Hippocampal formation (tissue), 2 donors: Measurements from ENCODE around the gene DEDD2.

Experiments used
- DNase-seq, 2 donors: peaks; one replicate each; lab custom pipeline; 2025; lab: John Stamatoyannopoulos, UW

Gene DEDD2

GRCh38 chr19:42248270-42249148 lies 31.0 kb upstream of the DEDD2 start:
- DNase-seq, result no peak

- no peak for DNase-seq
Observed at GRCh38 chr19:42247640-42248199, 30.2 kb upstream of the DEDD2 start.

- DNase-seq, result no peak
Observed at GRCh38 chr19:42246922-42247639, 29.6 kb upstream of the DEDD2 start.

- peak; percentile 79 to 81 for DNase-seq
Observed at GRCh38 chr19:42246143-42246921, 28.9 kb upstream of the DEDD2 start.

GRCh38 chr19:42245231-42245630 lies 27.8 kb upstream of the DEDD2 start:
- no peak for DNase-seq

GRCh38 chr19:42244347-42245220 lies 27.1 kb upstream of the DEDD2 start:
- DNase-seq, result peak; percentile 92 to 93

- DNase-seq, result peak; percentile 99 to 100
Observed at GRCh38 chr19:42242512-42243409, 25.3 kb upstream of the DEDD2 start, which contains the start of gene GSK3A. Gene GSK3A, minus strand, starts transcription at chr19:42242602. Its CDS starts 137 bp downstream, at chr19:42242465.

- DNase-seq, result no peak
Observed at GRCh38 chr19:42242069-42242511, 24.6 kb upstream of the DEDD2 start.

GRCh38 chr19:42241279-42241678 lies 23.8 kb upstream of the DEDD2 start:
- no peak for DNase-seq

- no peak for DNase-seq
Observed at GRCh38 chr19:42239544-42240220, 22.2 kb upstream of the DEDD2 start.

- no peak for DNase-seq
Observed at GRCh38 chr19:42235181-42235580, 17.7 kb upstream of the DEDD2 start.

- DNase-seq, result no peak
Observed at GRCh38 chr19:42234364-42234763, 16.9 kb upstream of the DEDD2 start.

- DNase-seq, result no peak
Observed at GRCh38 chr19:42233678-42234292, 16.3 kb upstream of the DEDD2 start.

GRCh38 chr19:42233106-42233505 lies 15.6 kb upstream of the DEDD2 start:
- DNase-seq, result no peak

GRCh38 chr19:42232435-42232834 lies 15.0 kb upstream of the DEDD2 start:
- DNase-seq, result no peak

GRCh38 chr19:42230571-42230970 lies 13.1 kb upstream of the DEDD2 start:
- DNase-seq, result no peak

- DNase-seq, result no peak
Observed at GRCh38 chr19:42229855-42230351, 12.4 kb upstream of the DEDD2 start.

- DNase-seq, result no peak
Observed at GRCh38 chr19:42229301-42229854, 11.9 kb upstream of the DEDD2 start.
